GM20431 (cell line): ENCODE data around the gene NKTR.

Experiments
- in situ Hi-C: fragments of 300-500 bp; cut with MseI, MboI; formaldehyde crosslinking; loops from one replicate; pipeline ENCODE4 v1.15.0; 2020; ENCODE audit warnings: low sequenced_read_pairs; ENCODE audit not compliant: unreplicated experiment

The NKTR gene

GRCh38 chr3:42673082-42673481 lies 72.6 kb downstream of the NKTR start:
- in situ Hi-C loops = no loop called here

GRCh38 chr3:42674146-42674545 lies 73.7 kb downstream of the NKTR start:
- in situ Hi-C loops = no loop called here

- in situ Hi-C loops = no loop called here
These were observed 75.4 kb downstream of the NKTR start for GRCh38 chr3:42675909-42676308.

GRCh38 chr3:42678447-42678846 lies 78.0 kb downstream of the NKTR start:
- in situ Hi-C loops = no loop called here

- in situ Hi-C loops = no loop called here
These were observed 79.8 kb downstream of the NKTR start for GRCh38 chr3:42680271-42680670.

GRCh38 chr3:42680806-42681205 lies 80.3 kb downstream of the NKTR start:
- in situ Hi-C loops = no loop called here

- in situ Hi-C loops = no loop called here
These were observed 81.0 kb downstream of the NKTR start for GRCh38 chr3:42681361-42682038.

GRCh38 chr3:42682301-42683070 lies 82.0 kb downstream of the NKTR start:
- in situ Hi-C loops = no loop called here

GRCh38 chr3:42683875-42684598 lies 83.6 kb downstream of the NKTR start:
- in situ Hi-C loops = no loop called here

- in situ Hi-C loops = no loop called here
These were observed 84.3 kb downstream of the NKTR start for GRCh38 chr3:42684632-42685362.

- in situ Hi-C loops = no loop called here
These were observed 84.9 kb downstream of the NKTR start, which contains the start of gene KLHL40 for GRCh38 chr3:42685363-42685881. TSS of gene KLHL40 (plus strand) at chr3:42685537. CDS start at chr3:42685619, 82 bp downstream.

- in situ Hi-C loops = no loop called here
These were observed 85.7 kb downstream of the NKTR start for GRCh38 chr3:42685891-42686820.

GRCh38 chr3:42686832-42687650 lies 86.6 kb downstream of the NKTR start:
- in situ Hi-C loops = no loop called here

GRCh38 chr3:42688016-42688415 lies 87.5 kb downstream of the NKTR start:
- in situ Hi-C loops = no loop called here

GRCh38 chr3:42688487-42689420 lies 88.3 kb downstream of the NKTR start:
- in situ Hi-C loops = no loop called here

GRCh38 chr3:42689421-42690014 lies 89.0 kb downstream of the NKTR start:
- in situ Hi-C loops = no loop called here

- in situ Hi-C loops = no loop called here
These were observed 89.7 kb downstream of the NKTR start for GRCh38 chr3:42690191-42690590.
